OCI-LY1 (cell line): ENCODE measurements around the gene TTBK1.

ENCODE experiments used
- H2AFZ ChIP-seq: fragments of 200-600 bp; sonication (generic), shearing (Covaris generic); 2 replicates; pipeline ENCODE4 v1.6.0; 2014; ENCODE audit warnings: antibody characterized with exemption, mild to moderate bottlenecking, low read length
- H3F3A ChIP-seq: fragments of 200-600 bp; sonication (generic), shearing (Covaris generic); 2 replicates; pipeline ENCODE4 v1.6.0; 2014; ENCODE audit warnings: mild to moderate bottlenecking, antibody characterized with exemption, low read length, moderate library complexity; ENCODE audit not compliant: insufficient read depth
- H3K27ac ChIP-seq: fragments of 200-600 bp; sonication (generic); 2 replicates; pipeline ENCODE4 v1.5.1; 2014; ENCODE audit warnings: low read length, mixed run types, mild to moderate bottlenecking, low read depth; ENCODE audit not compliant: poor library complexity, severe bottlenecking
- H3K27me3 ChIP-seq: fragments of 200-600 bp; sonication (generic); 2 replicates; pipeline ENCODE4 v1.6.0; 2014; ENCODE audit warnings: antibody characterized with exemption, mild to moderate bottlenecking, low read length, moderate library complexity; ENCODE audit not compliant: insufficient read depth
- H3K36me3 ChIP-seq: fragments of 200-600 bp; sonication (generic); 2 replicates; pipeline ENCODE4 v1.6.1; 2014; ENCODE audit warnings: mild to moderate bottlenecking, antibody characterized with exemption, low read length, moderate library complexity, mixed read lengths; ENCODE audit not compliant: insufficient read depth
- H3K4me1 ChIP-seq: fragments of 200-600 bp; sonication (generic); 2 replicates; pipeline ENCODE4 v1.5.1; 2014; ENCODE audit warnings: mild to moderate bottlenecking, low read length, moderate library complexity; ENCODE audit not compliant: insufficient read depth, severe bottlenecking
- H3K4me2 ChIP-seq: fragments of 200-600 bp; sonication (generic), shearing (Covaris generic); 2 replicates; pipeline ENCODE4 v1.6.1; 2014; ENCODE audit warnings: low read length
- H3K4me3 ChIP-seq: fragments of 200-600 bp; sonication (generic); 2 replicates; pipeline ENCODE4 v1.5.1; 2014; ENCODE audit warnings: low read length, low read depth, mild to moderate bottlenecking, mixed read lengths; ENCODE audit not compliant: poor library complexity, severe bottlenecking
- H3K79me2 ChIP-seq: fragments of 200-600 bp; shearing (Covaris generic); 2 replicates; pipeline ENCODE4 v1.6.1; 2016; ENCODE audit warnings: mixed run types, low read length, mixed read lengths; ENCODE audit not compliant: insufficient read depth
- H3K9ac ChIP-seq: fragments of 200-600 bp; sonication (generic), shearing (Covaris generic); 2 replicates; pipeline ENCODE4 v1.6.1; 2014; ENCODE audit warnings: mild to moderate bottlenecking, low read length, mixed read lengths
- H3K9me2 ChIP-seq: fragments of 200-600 bp; sonication (generic), shearing (Covaris generic); 2 replicates; pipeline ENCODE4 v1.6.1; 2014; ENCODE audit warnings: low read depth, mild to moderate bottlenecking, low read length, mixed read lengths
- H3K9me3 ChIP-seq: fragments of 200-600 bp; shearing (Covaris generic); 2 replicates; pipeline ENCODE4 v1.6.1; 2014; ENCODE audit warnings: low read length, mixed read lengths
- H4K20me1 ChIP-seq: fragments of 200-600 bp; sonication (generic), shearing (Covaris generic); 2 replicates; pipeline ENCODE4 v1.6.0; 2016; ENCODE audit warnings: mild to moderate bottlenecking, low read length; ENCODE audit not compliant: insufficient read depth
- EZH2 ChIP-seq: fragments of 200-600 bp; sonication (generic), shearing (Covaris generic); IDR thresholded peaks from 2 replicates; pipeline ENCODE4 v1.8.0; 2017; ENCODE audit warnings: borderline replicate concordance, mixed run types, mild to moderate bottlenecking, antibody characterized with exemption, low read length, moderate library complexity, mixed read lengths
- TF ChIP-seq, protein P1 (sequence below): fragments of 200-600 bp; sonication (generic), shearing (Covaris generic); IDR thresholded peaks from 2 replicates; pipeline ENCODE4 v1.5.1; 2017; ENCODE audit warnings: mild to moderate bottlenecking, antibody characterized with exemption, low read length, moderate library complexity, mixed read lengths

The TTBK1 gene

DNA sequence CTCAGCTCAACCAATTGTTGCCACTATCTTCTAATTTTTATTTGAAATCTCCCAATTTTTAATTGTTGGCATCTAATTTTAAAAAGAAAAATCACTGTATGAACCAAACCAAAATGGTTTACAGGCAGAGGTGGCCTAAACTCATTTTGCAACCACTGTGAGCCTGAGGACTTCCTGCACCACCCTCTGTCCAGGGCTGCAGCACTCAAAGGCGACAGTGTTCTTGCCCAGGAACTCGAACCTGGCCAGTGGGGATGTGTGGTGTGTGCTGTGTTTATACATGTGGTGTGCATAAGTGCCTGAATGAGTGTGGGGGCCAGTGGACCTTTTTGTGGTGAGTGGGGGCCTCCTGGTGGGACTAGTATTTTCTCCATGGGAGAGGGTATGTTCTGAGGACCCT, 30.4 kb downstream of the TTBK1 start:
- no peak overlapping the region for H3K27ac ChIP-seq
- H3K9me2 ChIP-seq, result no peaks in the 10 kb centered on the region
- H3K9me3 ChIP-seq, result no peaks in the 10 kb centered on the region
- H2AFZ ChIP-seq, result no peak overlapping the region
- no peak overlapping the region for H3K4me2 ChIP-seq
- H4K20me1 ChIP-seq, result no peaks in the 10 kb centered on the region
- no peak for TF ChIP-seq EZH2
- TF ChIP-seq, protein P1, sequence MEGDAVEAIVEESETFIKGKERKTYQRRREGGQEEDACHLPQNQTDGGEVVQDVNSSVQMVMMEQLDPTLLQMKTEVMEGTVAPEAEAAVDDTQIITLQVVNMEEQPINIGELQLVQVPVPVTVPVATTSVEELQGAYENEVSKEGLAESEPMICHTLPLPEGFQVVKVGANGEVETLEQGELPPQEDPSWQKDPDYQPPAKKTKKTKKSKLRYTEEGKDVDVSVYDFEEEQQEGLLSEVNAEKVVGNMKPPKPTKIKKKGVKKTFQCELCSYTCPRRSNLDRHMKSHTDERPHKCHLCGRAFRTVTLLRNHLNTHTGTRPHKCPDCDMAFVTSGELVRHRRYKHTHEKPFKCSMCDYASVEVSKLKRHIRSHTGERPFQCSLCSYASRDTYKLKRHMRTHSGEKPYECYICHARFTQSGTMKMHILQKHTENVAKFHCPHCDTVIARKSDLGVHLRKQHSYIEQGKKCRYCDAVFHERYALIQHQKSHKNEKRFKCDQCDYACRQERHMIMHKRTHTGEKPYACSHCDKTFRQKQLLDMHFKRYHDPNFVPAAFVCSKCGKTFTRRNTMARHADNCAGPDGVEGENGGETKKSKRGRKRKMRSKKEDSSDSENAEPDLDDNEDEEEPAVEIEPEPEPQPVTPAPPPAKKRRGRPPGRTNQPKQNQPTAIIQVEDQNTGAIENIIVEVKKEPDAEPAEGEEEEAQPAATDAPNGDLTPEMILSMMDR, result no peak
- H3K4me1 ChIP-seq, result peaks cover 26% of the 10 kb centered on the region
- no peak overlapping the region for H3K9ac ChIP-seq
- H3F3A ChIP-seq, result no peaks in the 10 kb centered on the region
- no peak overlapping the region for H3K4me3 ChIP-seq
- H3K36me3 ChIP-seq, result no peaks in the 10 kb centered on the region
- no peaks in the 10 kb centered on the region for H3K79me2 ChIP-seq
- H3K27me3 ChIP-seq, result peaks cover 16% of the 10 kb centered on the region; the same call in 1 of the 2 replicates

DNA sequence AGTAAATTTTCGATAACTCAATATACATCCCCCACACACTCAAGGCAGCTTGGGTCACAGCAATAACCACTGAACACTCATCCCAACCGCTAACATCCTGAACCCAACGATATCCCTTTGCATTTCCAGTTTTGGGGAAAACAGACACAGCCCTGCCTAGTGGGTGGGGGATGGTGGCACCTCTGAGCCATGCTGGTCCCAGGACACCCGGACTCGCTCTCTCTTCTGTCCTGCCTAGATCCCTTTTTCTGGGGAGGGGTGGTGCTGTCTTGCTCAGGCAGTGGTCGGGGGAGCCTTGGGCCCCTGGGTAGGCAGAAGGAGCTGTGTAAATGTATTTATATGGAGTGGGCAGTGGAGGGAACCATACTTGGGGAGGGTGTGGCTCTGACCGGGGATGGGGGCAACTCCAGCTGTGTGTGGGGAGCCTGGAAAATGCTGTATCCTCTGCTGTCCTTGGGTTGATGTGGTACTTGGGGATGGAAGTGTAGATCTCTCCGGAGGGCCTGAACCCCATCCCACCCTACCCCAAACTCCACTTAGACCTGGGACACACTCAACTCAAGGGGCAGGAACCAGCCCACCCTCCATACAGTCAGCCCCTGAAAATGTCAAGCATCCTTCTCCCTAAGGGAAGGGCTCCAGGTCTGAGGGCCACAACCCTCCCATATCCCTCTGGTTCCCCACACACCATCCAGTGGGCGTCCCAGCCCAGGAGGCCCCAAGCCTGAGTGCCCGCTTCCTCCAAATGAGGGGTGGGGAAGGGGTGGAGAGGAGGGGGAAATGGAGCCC, 31.0 kb downstream of the TTBK1 start:
- Histone ChIP-seq H3K9me2 (no peaks in the 10 kb centered on the region), H3K4me3 (no peak overlapping the region), H3K27me3 (peaks cover 10% of the 10 kb centered on the region; the same call in 1 of the 2 replicates), H3K79me2 (no peaks in the 10 kb centered on the region), H3F3A (no peaks in the 10 kb centered on the region), H3K4me1 (peaks cover 22% of the 10 kb centered on the region), H3K4me2 (no peak overlapping the region), H3K9ac (no peak overlapping the region), H3K27ac (no peak overlapping the region), H2AFZ (no peak overlapping the region), H4K20me1 (no peaks in the 10 kb centered on the region), H3K9me3 (no peaks in the 10 kb centered on the region), H3K36me3 (no peaks in the 10 kb centered on the region)
- TF ChIP-seq, protein P1, result no peak
- TF ChIP-seq EZH2, result no peak

DNA sequence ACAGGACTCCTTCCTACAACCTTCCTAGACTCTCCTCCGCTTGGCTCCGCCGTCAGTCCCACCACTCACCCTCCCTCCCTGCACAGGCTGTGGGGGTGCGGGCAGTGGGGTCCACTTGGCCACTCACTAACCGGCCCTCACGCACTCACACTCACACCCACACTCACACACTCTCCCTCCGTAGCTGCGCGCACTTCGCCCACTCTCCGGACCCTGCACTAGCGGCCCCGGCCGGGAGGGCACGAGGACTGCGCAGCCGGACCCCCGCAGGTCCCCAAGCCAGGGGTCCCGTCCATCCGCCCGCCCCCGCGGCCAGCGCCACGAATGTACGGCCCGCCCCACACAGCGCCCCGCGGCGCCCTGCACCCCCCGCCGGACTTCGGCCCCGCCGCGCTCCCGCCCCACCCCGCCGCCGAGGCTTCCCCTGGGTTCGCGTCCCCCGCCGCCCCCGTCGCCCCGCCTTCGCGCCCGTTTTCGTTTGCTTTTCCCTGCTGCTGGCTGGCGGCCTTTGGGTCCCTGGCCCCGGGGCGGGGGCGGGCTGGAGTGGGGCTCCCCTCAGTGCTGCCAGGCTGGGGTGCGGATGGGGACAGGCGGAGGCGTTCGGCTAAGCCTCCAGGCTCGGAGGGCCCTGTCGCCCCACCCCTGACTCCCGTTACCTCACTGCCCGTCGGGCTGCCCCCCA, 31.8 kb downstream of the TTBK1 start:
- Histone ChIP-seq H4K20me1 (no peaks in the 10 kb centered on the region), H3K79me2 (no peaks in the 10 kb centered on the region), H3K9ac (no peak overlapping the region), H3K4me1 (peaks cover 15% of the 10 kb centered on the region), H3K9me3 (no peaks in the 10 kb centered on the region), H2AFZ (no peak overlapping the region), H3K4me3 (no peak overlapping the region), H3K9me2 (no peaks in the 10 kb centered on the region), H3F3A (no peaks in the 10 kb centered on the region), H3K27ac (no peak overlapping the region), H3K4me2 (peak overlapping the region; percentile 23; the same call in 1 of the 2 replicates), H3K36me3 (no peaks in the 10 kb centered on the region), H3K27me3 (peaks cover 10% of the 10 kb centered on the region; the same call in 1 of the 2 replicates)
- no peak for TF ChIP-seq EZH2
- TF ChIP-seq, protein P1, result no peak
